ENCODE data around the gene CEP112. TPM values are rescaled to one million over a fixed set of nuclear protein-coding genes. Genes with fewer than 3 reads are reported as not detected.

The CEP112 gene
- total and polyA plus RNA-seq, 8 donors: 15.1 to 23.8 (median 19.7) TPM

DNA sequence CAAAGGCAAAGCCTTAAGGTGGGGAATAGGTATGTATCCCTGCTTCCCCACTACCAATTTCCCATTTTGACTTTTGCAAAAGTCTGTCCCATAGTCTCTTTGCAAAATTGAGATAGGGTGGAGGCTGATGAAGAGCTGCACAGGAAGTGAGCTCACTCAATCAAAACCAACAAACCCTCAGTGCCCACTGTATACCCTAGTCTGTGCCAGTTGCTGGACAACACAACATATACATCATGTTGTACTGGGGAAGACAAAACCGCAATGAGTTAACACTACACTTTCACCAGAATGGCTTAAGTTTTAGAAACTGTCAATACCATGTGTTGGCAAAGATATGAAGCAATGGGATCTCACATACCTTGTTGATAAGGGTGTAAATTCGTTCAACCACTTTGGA, 590.1 kb downstream of the CEP112 start:
- no peaks in the 10 kb centered on the region for H3K36me3 ChIP-seq
- no peak overlapping the region for H3K4me3 ChIP-seq
- no peak for DNase-seq
- no peak for ATAC-seq
- no peaks in the 10 kb centered on the region for H3K4me1 ChIP-seq
- H3K27me3 ChIP-seq: no peaks in the 10 kb centered on the region
- H3K27ac ChIP-seq: no peak overlapping the region
- TF ChIP-seq CTCF (IDR thresholded peaks at IDR 0.05): no peak
- intact Hi-C loops (cut with DNase I): no loop called here
- no peaks in the 10 kb centered on the region for H3K9me3 ChIP-seq

DNA sequence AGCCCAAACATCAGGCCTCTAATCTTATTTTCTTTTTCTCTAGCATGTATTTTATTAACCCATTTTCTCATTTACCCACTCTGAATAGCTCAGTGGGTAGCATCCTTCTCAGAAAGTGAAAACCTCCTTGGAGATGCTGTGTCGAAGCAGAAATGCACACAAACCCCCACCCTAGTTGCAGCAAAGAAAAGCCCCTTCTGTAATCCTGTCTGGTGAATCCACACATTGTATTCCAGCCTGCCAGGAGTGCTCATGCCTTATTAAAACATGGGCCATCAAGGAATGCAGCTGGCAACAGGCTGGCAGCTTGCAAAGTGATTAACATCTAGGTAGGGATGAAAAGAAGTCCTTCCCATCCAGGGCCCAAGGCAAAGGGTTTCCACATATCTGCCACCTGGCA, 590.8 kb downstream of the CEP112 start:
- Histone ChIP-seq H3K4me3 (no peak overlapping the region), H3K36me3 (no peaks in the 10 kb centered on the region), H3K27ac (no peak overlapping the region), H3K27me3 (no peaks in the 10 kb centered on the region), H3K4me1 (no peaks in the 10 kb centered on the region), H3K9me3 (no peaks in the 10 kb centered on the region)
- intact Hi-C loops (cut with DNase I): no loop called here
- no peak for DNase-seq
- no peak for TF ChIP-seq CTCF (IDR thresholded peaks at IDR 0.05)
- ATAC-seq: no peak

GRCh38 chr17:65600518-65600917, 591.4 kb downstream of the CEP112 start:
- no peak for TF ChIP-seq CTCF (IDR thresholded peaks at IDR 0.05)
- Histone ChIP-seq H3K4me1 (no peaks in the 10 kb centered on the region), H3K36me3 (no peaks in the 10 kb centered on the region), H3K27ac (no peak overlapping the region), H3K4me3 (no peak overlapping the region), H3K9me3 (no peaks in the 10 kb centered on the region), H3K27me3 (no peaks in the 10 kb centered on the region)
- intact Hi-C loops (cut with DNase I): no loop called here
- DNase-seq: no peak
- no peak for ATAC-seq

DNA sequence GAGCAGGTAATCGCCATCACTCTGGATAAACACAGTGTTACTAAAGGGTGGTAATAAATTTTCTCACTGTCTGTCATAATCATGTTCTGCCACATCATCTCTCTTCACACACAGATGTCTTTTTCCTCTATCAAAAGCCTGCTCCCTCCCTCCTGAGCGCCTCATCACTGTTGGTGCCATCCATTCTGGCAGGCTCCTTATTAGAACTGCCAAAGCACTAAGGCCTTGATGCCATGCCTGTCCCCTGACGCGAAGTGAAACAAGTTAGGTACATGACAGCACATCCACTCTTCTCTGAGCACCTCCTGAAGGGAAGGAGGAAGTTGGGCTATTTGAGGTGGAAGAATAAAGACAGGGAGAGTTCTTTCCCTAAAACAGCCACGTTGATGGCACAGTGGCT, 592.3 kb downstream of the CEP112 start:
- no peak for TF ChIP-seq CTCF (IDR thresholded peaks at IDR 0.05)
- Histone ChIP-seq H3K27ac (no peak overlapping the region), H3K27me3 (no peaks in the 10 kb centered on the region), H3K4me1 (no peaks in the 10 kb centered on the region), H3K36me3 (no peaks in the 10 kb centered on the region), H3K9me3 (no peaks in the 10 kb centered on the region), H3K4me3 (no peak overlapping the region)
- no peak for DNase-seq
- intact Hi-C loops (cut with DNase I): no loop called here
- ATAC-seq: no peak

DNA sequence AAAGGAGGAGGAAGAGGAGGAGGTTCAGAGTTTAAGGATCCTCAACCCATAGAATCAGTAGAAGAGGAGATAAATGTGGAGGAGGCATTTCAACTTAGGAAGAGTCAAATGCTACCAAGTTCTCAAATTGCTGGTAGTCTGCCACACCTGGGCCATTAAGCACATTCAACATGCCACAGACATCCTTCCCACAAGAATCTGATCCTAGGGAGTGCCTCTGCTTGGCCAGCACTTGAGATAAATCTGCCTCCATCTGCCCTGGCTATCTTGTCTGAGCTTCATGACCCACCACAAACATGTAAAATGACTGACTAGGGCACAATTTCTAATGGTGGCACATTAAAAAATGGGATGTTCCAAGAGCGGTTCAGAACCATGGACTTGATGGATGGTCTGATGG, 593.2 kb downstream of the CEP112 start:
- ATAC-seq (no peak), DNase-seq (no peak)
- H3K27ac ChIP-seq: no peak overlapping the region
- H3K36me3 ChIP-seq: no peaks in the 10 kb centered on the region
- TF ChIP-seq CTCF (IDR thresholded peaks at IDR 0.05): no peak
- H3K9me3 ChIP-seq: no peaks in the 10 kb centered on the region
- H3K4me1 ChIP-seq: no peaks in the 10 kb centered on the region
- H3K27me3 ChIP-seq: no peaks in the 10 kb centered on the region
- no peak overlapping the region for H3K4me3 ChIP-seq
- intact Hi-C loops (cut with DNase I): no loop called here

All from left lung (tissue), 10 donors.